IMR-90 (cell line): ENCODE measurements around the gene CPNE2. TPM values are rescaled to one million over a fixed set of nuclear protein-coding genes. Genes with fewer than 3 reads are reported as not detected.

Source experiments
- ATAC-seq: fragments of 200-7000 bp; cut with Tn5 transposase; 2 replicates; pipeline ENCODE4 v1.9.1; 2020; ENCODE audit warnings: low read depth, mild to moderate bottlenecking, moderate library complexity
- BruUV-seq: library from RNA; stranded (reverse); fragments of 400-500 nt; replicated peaks from 2 replicates; lab custom pipeline; 2021; lab: Mats Ljungman, UMichigan
- CTCF ChIA-PET: fragments of 300-600 bp; formaldehyde crosslinking; extraction: SDS; loops from one replicate; lab custom pipeline; 2021; ENCODE audit warnings: antibody characterized with exemption; lab: Yijun Ruan, JAX
- POLR2A ChIA-PET: fragments of 300-600 bp; sonication (Branson Sonifier 250); formaldehyde crosslinking; loops from one replicate; lab custom pipeline; 2022; ENCODE audit warnings: antibody characterized with exemption; ENCODE audit not compliant: unreplicated experiment; lab: Charles Lee
- DNase-seq: peaks from one replicate; pipeline ENCODE4 v3.0.0; 2013
- H2AFZ ChIP-seq: replicated peaks from 2 replicates; pipeline ENCODE3; 2013; ENCODE audit warnings: low read length, mild to moderate bottlenecking; ENCODE audit not compliant: poor library complexity
- H2AK5ac ChIP-seq: 2 replicates; pipeline ENCODE4 v1.6.1; 2013; ENCODE audit warnings: low read depth, low read length, inconsistent platforms
- H2AK9ac ChIP-seq: replicated peaks from 2 replicates; pipeline ENCODE3; 2013; ENCODE audit warnings: mild to moderate bottlenecking, low read depth, low read length, moderate library complexity; ENCODE audit not compliant: poor library complexity
- H2BK120ac ChIP-seq: 2 replicates; pipeline ENCODE4 v1.6.1; 2013; ENCODE audit warnings: low read depth, low read length, inconsistent platforms
- H2BK15ac ChIP-seq: 3 replicates; pipeline ENCODE4 v1.6.1; 2013; ENCODE audit warnings: low read depth, low read length, inconsistent platforms
- H2BK20ac ChIP-seq: 2 replicates; pipeline ENCODE4 v1.6.1; 2013; ENCODE audit warnings: low read depth, mild to moderate bottlenecking, inconsistent platforms, low read length, moderate library complexity
- H2BK5ac ChIP-seq: 2 replicates; pipeline ENCODE4 v1.6.1; 2013; ENCODE audit warnings: mild to moderate bottlenecking, low read depth, low read length, inconsistent platforms; ENCODE audit not compliant: poor library complexity, severe bottlenecking
- H3K14ac ChIP-seq: replicated peaks from 2 replicates; pipeline ENCODE4 v1.6.1; 2013; ENCODE audit warnings: low read depth, low read length, inconsistent platforms
- H3K18ac ChIP-seq: 2 replicates; pipeline ENCODE4 v1.6.1; 2013; ENCODE audit warnings: low read depth, low read length, control low read depth
- H3K23ac ChIP-seq: 2 replicates; pipeline ENCODE4 v1.6.1; 2013; ENCODE audit warnings: low read depth, low read length, inconsistent platforms
- H3K27ac ChIP-seq: 2 replicates; pipeline ENCODE4 v1.5.1; 2013; ENCODE audit warnings: mild to moderate bottlenecking, control low read depth, low read length; ENCODE audit not compliant: insufficient read depth
- H3K27me3 ChIP-seq: 2 replicates; pipeline ENCODE4 v1.6.1; 2013; ENCODE audit warnings: low read length; ENCODE audit not compliant: control insufficient read depth, insufficient read depth
- H3K36me3 ChIP-seq: 2 replicates; pipeline ENCODE4 v1.6.1; 2013; ENCODE audit warnings: low read length, mixed read lengths; ENCODE audit not compliant: control insufficient read depth, insufficient read depth
- H3K4ac ChIP-seq: 2 replicates; pipeline ENCODE4 v1.6.1; 2013; ENCODE audit warnings: low read depth, low read length, inconsistent platforms
- H3K4me1 ChIP-seq: 2 replicates; pipeline ENCODE4 v1.6.1; 2013; ENCODE audit warnings: low read length, mixed read lengths; ENCODE audit not compliant: control insufficient read depth, insufficient read depth
- H3K4me2 ChIP-seq: 2 replicates; pipeline ENCODE4 v1.6.1; 2013; ENCODE audit warnings: low read depth, mild to moderate bottlenecking, control low read depth, low read length, moderate library complexity
- H3K4me3 ChIP-seq: 2 replicates; pipeline ENCODE4 v1.5.1; 2013; ENCODE audit warnings: low read depth, mild to moderate bottlenecking, control low read depth, low read length, moderate library complexity; ENCODE audit not compliant: insufficient read depth
- H3K56ac ChIP-seq: 2 replicates; pipeline ENCODE4 v1.6.1; 2013; ENCODE audit warnings: low read length, inconsistent platforms; ENCODE audit not compliant: insufficient read depth; ENCODE audit errors: extremely low read depth
- H3K79me1 ChIP-seq, 2 experiments: 2 replicates each; pipeline ENCODE4 v1.6.1; 2013; ENCODE audit warnings: low read length in 2 of 2, inconsistent platforms in 1 of 2, low read depth in 1 of 2
- H3K9ac ChIP-seq: 2 replicates; pipeline ENCODE4 v1.6.1; 2013; ENCODE audit warnings: low read depth, low read length, control low read depth
- H3K9me1 ChIP-seq: 2 replicates; pipeline ENCODE4 v1.6.1; 2013; ENCODE audit warnings: low read length, inconsistent platforms; ENCODE audit not compliant: insufficient read depth
- H3K9me3 ChIP-seq: 2 replicates; pipeline ENCODE4 v1.6.1; 2013; ENCODE audit warnings: low read length; ENCODE audit not compliant: control insufficient read depth, insufficient read depth
- H4K20me1 ChIP-seq: 2 replicates; pipeline ENCODE4 v1.6.1; 2013; ENCODE audit warnings: low read length, inconsistent platforms; ENCODE audit not compliant: insufficient read depth
- H4K5ac ChIP-seq: 2 replicates; pipeline ENCODE4 v1.6.1; 2013; ENCODE audit warnings: mild to moderate bottlenecking, low read depth, low read length, control low read depth
- H4K8ac ChIP-seq, 2 experiments: 2 replicates each; pipeline ENCODE4 v1.6.1; 2013; ENCODE audit warnings: low read depth in 2 of 2, low read length in 2 of 2, control low read depth in 1 of 2, inconsistent platforms in 1 of 2
- H4K91ac ChIP-seq: 2 replicates; pipeline ENCODE4 v1.6.1; 2013; ENCODE audit warnings: low read depth, low read length, inconsistent platforms; ENCODE audit not compliant: insufficient read depth
- MXI1 ChIP-seq: IDR thresholded peaks from 2 replicates; pipeline ENCODE4 v1.6.1; 2012; ENCODE audit warnings: low read depth, mild to moderate bottlenecking, low read length, moderate library complexity, borderline replicate concordance
- SMC3 ChIP-seq: fragments of 150-350 bp; IDR thresholded peaks from 2 replicates; pipeline ENCODE4 v1.6.1; 2016; ENCODE audit warnings: low read depth, mild to moderate bottlenecking, antibody characterized with exemption, low read length, moderate library complexity
- WGBS, 2 experiments: methylation state at CpG; one replicate each; pipeline versions ENCODE4 v1.1.5 to v1.1.7; 2013; ENCODE audit warnings: missing lambda C conversion rate in 2 of 2; ENCODE audit not compliant: insufficient read length in 1 of 2; ENCODE audit errors: extremely low coverage in 2 of 2; 5-methylcytosine and 5-hydroxymethylcytosine counted together
- dilution Hi-C: fragments of 300-500 bp; cut with HindIII; formaldehyde crosslinking; loops from one replicate; pipeline ENCODE4 v1.14.3; 2018; ENCODE audit warnings: low sequenced_read_pairs; ENCODE audit not compliant: unreplicated experiment
- in situ Hi-C: fragments of 300-500 bp; cut with MboI; formaldehyde crosslinking; loops from 3 replicates; pipeline ENCODE4 v1.14.3; 2019; ENCODE audit warnings: low sequenced_read_pairs, inconsistent platforms, mixed read lengths
- intact Hi-C: fragments of 100-400 bp; cut with micrococcal nuclease; formaldehyde crosslinking; loops from 2 replicates; pipeline ENCODE4 v1.10.0; 2022
- polyA plus RNA-seq, 3 experiments: library from polyadenylated mRNA; depleted of rRNA; stranded (reverse); fragments of >200 nt; gene quantifications; 2 replicates each; pipeline ENCODE4 v1.2.3, GENCODE V29; 2012; ENCODE audit warnings: low replicate concordance in 1 of 3
- total RNA-seq: library from RNA; depleted of rRNA; stranded (reverse); fragments of >200 nt; gene quantifications from 2 replicates; pipeline ENCODE4 v1.2.3, GENCODE V29; 2012

Gene CPNE2
- total and polyA plus RNA-seq, 2 of the 4 experiments (the other 2 are of a cell fraction): 15.4 to 48.0 TPM

- peak overlapping the region; percentile 72 for H4K91ac ChIP-seq
- peak overlapping the region; percentile 85 for H3K4ac ChIP-seq
- in situ Hi-C loops: no loop called here
- H3K23ac ChIP-seq: peak overlapping the region; percentile 63
- peak overlapping the region; percentile 45 for H3K56ac ChIP-seq
- dilution Hi-C loops: no loop called here
- H3K4me2 ChIP-seq: peak overlapping the region; percentile 95
- no peaks in the 10 kb centered on the region for H3K27me3 ChIP-seq
- peak overlapping the region; percentile 70 for H4K5ac ChIP-seq
- H3K4me1 ChIP-seq: peaks cover 7% of the 10 kb centered on the region; the same call in 1 of the 2 replicates
- H2AK9ac ChIP-seq: peak overlapping the region; percentile 95
- no peak overlapping the region for H2BK20ac ChIP-seq
- peak overlapping the region; percentile 89 for H3K9ac ChIP-seq
- H3K9me1 ChIP-seq: peaks cover 3% of the 10 kb centered on the region; the same call in 1 of the 2 replicates
- WGBS, 2 experiments: 0% methylated on average over 4 of the region's 37 CpGs; no CpG with 5 or more reads in 1 of the 2 experiments
- H3K36me3 ChIP-seq: no peaks in the 10 kb centered on the region; the same call in 1 of the 2 replicates
- peak overlapping the region; percentile 93 for H2AFZ ChIP-seq
- H3K9me3 ChIP-seq: no peaks in the 10 kb centered on the region
- H3K79me1 ChIP-seq: peaks cover 21 to 73% of the 10 kb centered on the region in 2 experiments
- peak overlapping the region; percentile 88 for H3K27ac ChIP-seq
- H2BK15ac ChIP-seq: no peak overlapping the region; the same call in 2 of the 3 replicates
- H4K20me1 ChIP-seq: peaks cover 12% of the 10 kb centered on the region; the same call in 1 of the 2 replicates
- ATAC-seq (peak; percentile 12), DNase-seq (peak; percentile 70)
- TF ChIP-seq SMC3 (no peak), MXI1 (0 out of 2 replicates have a peak, but pooled peaks have one; percentile 25)
- POLR2A ChIA-PET: no interaction called here
- peak overlapping the region; percentile 41; the same call in 1 of the 2 replicates for H3K14ac ChIP-seq
- peak overlapping the region; percentile 80 to 90 for H4K8ac ChIP-seq
- peak overlapping the region; percentile 90 for H3K4me3 ChIP-seq
- H2BK120ac ChIP-seq: no peak overlapping the region; the same call in 1 of the 2 replicates
- CTCF ChIA-PET: interaction anchor here (0.6 to 0.9 kb wide), 5 partner anchors 12 to 224 kb away, joined by 3 to 6 read pairs (median 4); no protein-coding TSS in a partner anchor
- no peak overlapping the region; the same call in 1 of the 2 replicates for H3K18ac ChIP-seq
- peak overlapping the region; percentile 74 for H2BK5ac ChIP-seq
- BruUV-seq: TSS peak; percentile 52
- peak overlapping the region; percentile 59 for H2AK5ac ChIP-seq
- intact Hi-C loops: no loop called here
Measured at GRCh38 chr16:57185446-57185944, 93.1 kb downstream of the CPNE2 start.
